WTC11 (cell line): Measurements from ENCODE around the gene B4GALT2. TPM values are rescaled to one million over a fixed set of nuclear protein-coding genes. Genes with fewer than 3 reads are reported as not detected.

Experiments used
- ATAC-seq: fragments of 200-7000 bp; cut with Tn5 transposase; 2 replicates; pipeline ENCODE4 v1.10.0; 2021; ENCODE audit warnings: mild to moderate bottlenecking, moderate library complexity
- CTCF ChIA-PET: fragments of 300-600 bp; sonication (Branson Sonifier 250); formaldehyde crosslinking; loops from one replicate; lab custom pipeline; 2021; ENCODE audit warnings: antibody characterized with exemption; lab: Charles Lee
- POLR2A ChIA-PET: fragments of 350-600 bp; sonication (Branson Sonifier 250); formaldehyde crosslinking; loops from one replicate; lab custom pipeline; 2021; ENCODE audit warnings: antibody characterized with exemption; lab: Charles Lee
- DNase-seq: peaks from one replicate; pipeline ENCODE4 v3.0.0; 2021; ENCODE audit warnings: low spot score
- H3K27ac Mint-ChIP-seq: 2 replicates; pipeline ENCODE4 v1.8.0; 2021; ENCODE audit warnings: mixed read lengths
- H3K27me3 Mint-ChIP-seq: 2 replicates; pipeline ENCODE4 v1.8.0; 2021; ENCODE audit warnings: low read depth, mild to moderate bottlenecking, moderate library complexity, mixed read lengths
- H3K36me3 Mint-ChIP-seq: 2 replicates; pipeline ENCODE4 v1.8.0; 2021; ENCODE audit warnings: mixed read lengths
- H3K4me1 Mint-ChIP-seq: 2 replicates; pipeline ENCODE4 v1.8.0; 2022; ENCODE audit warnings: mixed read lengths
- H3K4me3 Mint-ChIP-seq: 2 replicates; pipeline ENCODE4 v1.8.0; 2021; ENCODE audit warnings: mild to moderate bottlenecking, moderate library complexity, mixed read lengths
- H3K9me3 Mint-ChIP-seq: 2 replicates; pipeline ENCODE4 v1.8.0; 2021; ENCODE audit warnings: mixed read lengths
- CBFB ChIP-seq: sonication (generic); formaldehyde crosslinking; IDR thresholded peaks from 2 replicates; pipeline ENCODE4 v1.8.1; 2022; ENCODE audit warnings: mild to moderate bottlenecking, low read depth, missing genetic modification reagents
- EMX1 ChIP-seq: fragments of 250-450 bp; sonication (Bioruptor Pico); IDR thresholded peaks from 2 replicates; pipeline ENCODE4 v1.8.0; 2021; ENCODE audit warnings: mild to moderate bottlenecking
- NR3C1 ChIP-seq: sonication (generic); formaldehyde crosslinking; conservative IDR thresholded peaks from 2 replicates; pipeline ENCODE4 v1.8.1; 2023; ENCODE audit warnings: low read depth, mild to moderate bottlenecking, missing genetic modification reagents
- PRRX2 ChIP-seq: fragments of 250-450 bp; sonication (Bioruptor Pico); IDR thresholded peaks from 2 replicates; pipeline ENCODE4 v1.8.0; 2021; ENCODE audit warnings: mild to moderate bottlenecking
- SMAD4 ChIP-seq: sonication (generic); formaldehyde crosslinking; IDR thresholded peaks from 2 replicates; pipeline ENCODE4 v1.8.0; 2022; ENCODE audit warnings: mild to moderate bottlenecking, missing genetic modification reagents
- TEAD1 ChIP-seq: sonication (generic); formaldehyde crosslinking; IDR thresholded peaks from 2 replicates; pipeline ENCODE4 v1.8.0; 2022; ENCODE audit warnings: mild to moderate bottlenecking, missing genetic modification reagents
- ZNF263 ChIP-seq: sonication (generic); formaldehyde crosslinking; IDR thresholded peaks from 2 replicates; pipeline ENCODE4 v1.8.1; 2022; ENCODE audit warnings: low read depth, mild to moderate bottlenecking, moderate library complexity, missing genetic modification reagents
- ZNF317 ChIP-seq: sonication (generic); formaldehyde crosslinking; IDR thresholded peaks from 2 replicates; pipeline ENCODE4 v1.8.1; 2023; ENCODE audit warnings: low read depth, mild to moderate bottlenecking, moderate library complexity, missing genetic modification reagents, borderline replicate concordance
- ZNF423 ChIP-seq: fragments of 250-450 bp; sonication (Bioruptor Pico); IDR thresholded peaks from 2 replicates; pipeline ENCODE4 v2.1.2; 2022; ENCODE audit warnings: mild to moderate bottlenecking, moderate library complexity
- ZNF671 ChIP-seq: fragments of 250-450 bp; sonication (Bioruptor Pico); IDR thresholded peaks from 2 replicates; pipeline ENCODE4 v1.8.0; 2021; ENCODE audit warnings: mild to moderate bottlenecking
- total RNA-seq: library from RNA; stranded (reverse); gene quantifications from 3 replicates; pipeline ENCODE4 v1.2.3, GENCODE V29; 2021
- TF ChIP-seq, protein P1 (sequence below): sonication (generic); formaldehyde crosslinking; IDR thresholded peaks from 2 replicates; pipeline ENCODE4 v1.8.1; 2023; ENCODE audit warnings: mild to moderate bottlenecking, missing genetic modification reagents, moderate library complexity
- TF ChIP-seq, protein P2 (sequence below): sonication (generic); formaldehyde crosslinking; conservative IDR thresholded peaks from 2 replicates; pipeline ENCODE4 v1.8.1; 2023; ENCODE audit warnings: mild to moderate bottlenecking, low read depth, missing genetic modification reagents, moderate library complexity
- TF ChIP-seq, protein P3 (sequence below): sonication (generic); formaldehyde crosslinking; IDR thresholded peaks from 2 replicates; pipeline ENCODE4 v1.8.0; 2023; ENCODE audit warnings: missing genetic modification reagents, mild to moderate bottlenecking, borderline replicate concordance
- TF ChIP-seq, protein P4 (sequence below): sonication (generic); formaldehyde crosslinking; IDR thresholded peaks from 2 replicates; pipeline ENCODE4 v1.8.0; 2022; ENCODE audit warnings: mild to moderate bottlenecking, missing genetic modification reagents
- TF ChIP-seq, protein P5 (sequence below): sonication (generic); formaldehyde crosslinking; IDR thresholded peaks from 2 replicates; pipeline ENCODE4 v1.8.0; 2022; ENCODE audit warnings: mild to moderate bottlenecking, missing genetic modification reagents

B4GALT2 gene
- total RNA-seq, 1 experiment from 2014 or later, result 66.7 TPM

DNA sequence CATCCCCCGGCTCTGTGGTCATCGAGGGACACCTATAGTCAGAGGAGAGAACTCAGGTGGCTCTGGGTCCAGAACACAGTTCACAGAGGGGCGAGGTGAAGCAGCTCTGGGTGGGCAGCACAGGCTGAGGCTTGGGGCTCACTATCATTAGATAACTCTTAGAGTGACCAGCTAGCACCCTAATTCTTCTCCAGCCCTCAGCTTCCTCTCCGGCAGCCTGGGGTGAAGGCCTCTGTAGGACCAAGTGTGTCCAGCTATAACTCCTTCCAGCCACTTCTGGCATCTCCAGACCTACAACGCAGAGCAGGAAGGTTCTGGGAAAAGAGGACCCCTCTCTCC is 44.1 kb upstream of the B4GALT2 start (continued):
- TF ChIP-seq, protein P1, sequence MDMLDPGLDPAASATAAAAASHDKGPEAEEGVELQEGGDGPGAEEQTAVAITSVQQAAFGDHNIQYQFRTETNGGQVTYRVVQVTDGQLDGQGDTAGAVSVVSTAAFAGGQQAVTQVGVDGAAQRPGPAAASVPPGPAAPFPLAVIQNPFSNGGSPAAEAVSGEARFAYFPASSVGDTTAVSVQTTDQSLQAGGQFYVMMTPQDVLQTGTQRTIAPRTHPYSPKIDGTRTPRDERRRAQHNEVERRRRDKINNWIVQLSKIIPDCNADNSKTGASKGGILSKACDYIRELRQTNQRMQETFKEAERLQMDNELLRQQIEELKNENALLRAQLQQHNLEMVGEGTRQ, result no peak
- TF ChIP-seq SMAD4 (CRISPR knock-in tag), result no peak
- TF ChIP-seq, protein P2, sequence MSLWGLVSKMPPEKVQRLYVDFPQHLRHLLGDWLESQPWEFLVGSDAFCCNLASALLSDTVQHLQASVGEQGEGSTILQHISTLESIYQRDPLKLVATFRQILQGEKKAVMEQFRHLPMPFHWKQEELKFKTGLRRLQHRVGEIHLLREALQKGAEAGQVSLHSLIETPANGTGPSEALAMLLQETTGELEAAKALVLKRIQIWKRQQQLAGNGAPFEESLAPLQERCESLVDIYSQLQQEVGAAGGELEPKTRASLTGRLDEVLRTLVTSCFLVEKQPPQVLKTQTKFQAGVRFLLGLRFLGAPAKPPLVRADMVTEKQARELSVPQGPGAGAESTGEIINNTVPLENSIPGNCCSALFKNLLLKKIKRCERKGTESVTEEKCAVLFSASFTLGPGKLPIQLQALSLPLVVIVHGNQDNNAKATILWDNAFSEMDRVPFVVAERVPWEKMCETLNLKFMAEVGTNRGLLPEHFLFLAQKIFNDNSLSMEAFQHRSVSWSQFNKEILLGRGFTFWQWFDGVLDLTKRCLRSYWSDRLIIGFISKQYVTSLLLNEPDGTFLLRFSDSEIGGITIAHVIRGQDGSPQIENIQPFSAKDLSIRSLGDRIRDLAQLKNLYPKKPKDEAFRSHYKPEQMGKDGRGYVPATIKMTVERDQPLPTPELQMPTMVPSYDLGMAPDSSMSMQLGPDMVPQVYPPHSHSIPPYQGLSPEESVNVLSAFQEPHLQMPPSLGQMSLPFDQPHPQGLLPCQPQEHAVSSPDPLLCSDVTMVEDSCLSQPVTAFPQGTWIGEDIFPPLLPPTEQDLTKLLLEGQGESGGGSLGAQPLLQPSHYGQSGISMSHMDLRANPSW (CRISPR knock-in tag), result no peak
- TF ChIP-seq, all 79 proteins: peak for 0

DNA sequence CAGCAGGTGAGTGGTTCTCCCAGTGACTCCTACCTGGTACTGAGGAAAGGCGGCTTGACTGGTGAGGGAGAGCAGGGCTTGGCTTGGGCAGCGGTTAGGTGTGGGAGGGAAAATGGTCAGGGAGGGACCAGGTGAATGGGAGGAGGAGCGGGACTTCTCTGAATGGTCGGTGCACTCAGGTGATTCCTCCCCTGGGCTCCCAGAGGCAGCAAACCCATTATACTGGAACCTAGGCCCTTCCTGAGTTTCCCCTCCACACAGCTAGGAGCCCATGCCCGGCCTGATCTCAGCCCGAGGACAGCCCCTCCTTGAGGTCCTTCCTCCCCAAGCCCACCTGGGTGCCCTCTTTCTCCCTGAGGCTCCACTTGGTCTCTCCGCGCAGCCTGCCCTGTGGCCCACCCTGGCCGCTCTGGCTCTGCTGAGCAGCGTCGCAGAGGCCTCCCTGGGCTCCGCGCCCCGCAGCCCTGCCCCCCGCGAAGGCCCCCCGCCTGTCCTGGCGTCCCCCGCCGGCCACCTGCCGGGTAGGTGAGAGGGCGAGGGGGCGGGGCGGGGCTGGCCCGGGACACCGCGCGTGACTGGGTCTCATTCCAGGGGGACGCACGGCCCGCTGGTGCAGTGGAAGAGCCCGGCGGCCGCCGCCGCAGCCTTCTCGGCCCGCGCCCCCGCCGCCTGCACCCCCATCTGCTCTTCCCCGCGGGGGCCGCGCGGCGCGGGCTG is 43.1 kb upstream of the B4GALT2 start:
- TF ChIP-seq, protein P1, result peak; percentile 23; the same call in 1 of the 2 replicates
- TF ChIP-seq ZNF423 (peak; percentile 54), ZNF317 (CRISPR knock-in tag) (no peak), PRRX2 (CRISPR knock-in tag) (no peak), ZNF263 (CRISPR knock-in tag) (no peak), TEAD1 (0 out of 2 replicates have a peak, but pooled peaks have one; percentile 36), EMX1 (CRISPR knock-in tag) (no peak), CBFB (no peak), NR3C1 (0 out of 2 replicates have a peak, but pooled peaks have one; percentile 32), ZNF671 (CRISPR knock-in tag) (no peak)
- TF ChIP-seq, protein P3, sequence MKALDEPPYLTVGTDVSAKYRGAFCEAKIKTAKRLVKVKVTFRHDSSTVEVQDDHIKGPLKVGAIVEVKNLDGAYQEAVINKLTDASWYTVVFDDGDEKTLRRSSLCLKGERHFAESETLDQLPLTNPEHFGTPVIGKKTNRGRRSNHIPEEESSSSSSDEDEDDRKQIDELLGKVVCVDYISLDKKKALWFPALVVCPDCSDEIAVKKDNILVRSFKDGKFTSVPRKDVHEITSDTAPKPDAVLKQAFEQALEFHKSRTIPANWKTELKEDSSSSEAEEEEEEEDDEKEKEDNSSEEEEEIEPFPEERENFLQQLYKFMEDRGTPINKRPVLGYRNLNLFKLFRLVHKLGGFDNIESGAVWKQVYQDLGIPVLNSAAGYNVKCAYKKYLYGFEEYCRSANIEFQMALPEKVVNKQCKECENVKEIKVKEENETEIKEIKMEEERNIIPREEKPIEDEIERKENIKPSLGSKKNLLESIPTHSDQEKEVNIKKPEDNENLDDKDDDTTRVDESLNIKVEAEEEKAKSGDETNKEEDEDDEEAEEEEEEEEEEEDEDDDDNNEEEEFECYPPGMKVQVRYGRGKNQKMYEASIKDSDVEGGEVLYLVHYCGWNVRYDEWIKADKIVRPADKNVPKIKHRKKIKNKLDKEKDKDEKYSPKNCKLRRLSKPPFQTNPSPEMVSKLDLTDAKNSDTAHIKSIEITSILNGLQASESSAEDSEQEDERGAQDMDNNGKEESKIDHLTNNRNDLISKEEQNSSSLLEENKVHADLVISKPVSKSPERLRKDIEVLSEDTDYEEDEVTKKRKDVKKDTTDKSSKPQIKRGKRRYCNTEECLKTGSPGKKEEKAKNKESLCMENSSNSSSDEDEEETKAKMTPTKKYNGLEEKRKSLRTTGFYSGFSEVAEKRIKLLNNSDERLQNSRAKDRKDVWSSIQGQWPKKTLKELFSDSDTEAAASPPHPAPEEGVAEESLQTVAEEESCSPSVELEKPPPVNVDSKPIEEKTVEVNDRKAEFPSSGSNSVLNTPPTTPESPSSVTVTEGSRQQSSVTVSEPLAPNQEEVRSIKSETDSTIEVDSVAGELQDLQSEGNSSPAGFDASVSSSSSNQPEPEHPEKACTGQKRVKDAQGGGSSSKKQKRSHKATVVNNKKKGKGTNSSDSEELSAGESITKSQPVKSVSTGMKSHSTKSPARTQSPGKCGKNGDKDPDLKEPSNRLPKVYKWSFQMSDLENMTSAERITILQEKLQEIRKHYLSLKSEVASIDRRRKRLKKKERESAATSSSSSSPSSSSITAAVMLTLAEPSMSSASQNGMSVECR (CRISPR knock-in tag), result 0 out of 2 replicates have a peak, but pooled peaks have one; percentile 20
- TF ChIP-seq, protein P4, sequence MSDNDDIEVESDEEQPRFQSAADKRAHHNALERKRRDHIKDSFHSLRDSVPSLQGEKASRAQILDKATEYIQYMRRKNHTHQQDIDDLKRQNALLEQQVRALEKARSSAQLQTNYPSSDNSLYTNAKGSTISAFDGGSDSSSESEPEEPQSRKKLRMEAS (CRISPR knock-in tag), result peak; percentile 54; the same call in 1 of the 2 replicates
- TF ChIP-seq, protein P5, sequence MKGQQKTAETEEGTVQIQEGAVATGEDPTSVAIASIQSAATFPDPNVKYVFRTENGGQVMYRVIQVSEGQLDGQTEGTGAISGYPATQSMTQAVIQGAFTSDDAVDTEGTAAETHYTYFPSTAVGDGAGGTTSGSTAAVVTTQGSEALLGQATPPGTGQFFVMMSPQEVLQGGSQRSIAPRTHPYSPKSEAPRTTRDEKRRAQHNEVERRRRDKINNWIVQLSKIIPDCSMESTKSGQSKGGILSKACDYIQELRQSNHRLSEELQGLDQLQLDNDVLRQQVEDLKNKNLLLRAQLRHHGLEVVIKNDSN, result 0 out of 2 replicates have a peak, but pooled peaks have one; percentile 55
- TF ChIP-seq, all 79 proteins: peak for 7
- H3K4me1 Mint-ChIP-seq, result peaks cover 58% of the 10 kb centered on the region
- ChIA-PET POLR2A (interaction anchor here (1.5 to 3.9 kb wide), 3 partner anchors 171 to 286 kb away, joined by 4 to 62 read pairs (median 5); partner anchors contain the start of gene KDM4A), CTCF (interaction anchor here (0.9 to 11.9 kb wide), 45 partner anchors 11 to 442 kb away, joined by 3 to 992 read pairs (median 12); partner anchors contain the start of genes ATP6V0B, CCDC24, DPH2 and IPO13)
- H3K36me3 Mint-ChIP-seq, result no peaks in the 10 kb centered on the region
- DNase-seq (peak; percentile 48), ATAC-seq (peak; percentile 9)
- peaks cover 8% of the 10 kb centered on the region for H3K27me3 Mint-ChIP-seq
- peak overlapping the region; percentile 84 for H3K4me3 Mint-ChIP-seq
- H3K27ac Mint-ChIP-seq, result peak overlapping the region; percentile 93
- no peaks in the 10 kb centered on the region for H3K9me3 Mint-ChIP-seq
